Measurements from ENCODE around the gene SLC8A1. TPM values are rescaled to one million over a fixed set of nuclear protein-coding genes. Genes with fewer than 3 reads are reported as not detected.

SLC8A1 gene
- total and polyA plus RNA-seq, 2 of the 13 experiments (the other 11 are each of a cell fraction or from before 2014, with no cell fraction given) = not detected

DNA sequence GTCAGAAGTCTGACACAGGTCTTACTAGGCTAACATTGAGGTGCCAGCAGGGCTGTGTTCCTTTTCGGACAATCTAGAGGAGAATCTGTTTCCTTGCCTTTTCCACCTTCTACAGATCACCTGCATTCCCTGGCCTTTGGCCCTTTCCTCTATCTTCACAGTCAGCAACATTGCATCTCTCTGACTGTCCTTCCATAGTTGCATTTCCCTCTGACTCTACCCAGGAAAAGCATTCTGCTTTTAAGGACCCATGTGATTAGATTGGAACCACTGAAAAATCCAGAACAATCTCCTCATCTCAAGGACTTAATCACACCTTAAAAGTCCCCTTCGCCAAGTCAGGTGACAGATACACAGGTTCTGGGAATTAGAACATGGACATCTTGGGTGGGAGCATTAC, 181.5 kb downstream of the SLC8A1 start:
- BruUV-seq (replicated peaks) = no TSS peak
- 9% methylated on average over 2 of the region's 2 CpGs for WGBS (ENCODE audit: low lambda C conversion rate)
- in situ Hi-C loops (cut with HindIII; ENCODE audit: extremely low pct_ligation_motif_present, low pct_unique_long_range_greater_than_20kb) = no loop called here
- Histone ChIP-seq H3K4me3 (replicated peaks in 1 of 3; ENCODE audit: insufficient read depth in 1 of 3, low read depth in 2 of 3, low read length in 3 of 3) (no peak overlapping the region), H2AFZ (ENCODE audit: low read length) (no peak overlapping the region), H3K9ac (ENCODE audit: insufficient read depth, low read depth, low read length) (no peak overlapping the region), H3K36me3 (replicated peaks in 1 of 2; ENCODE audit: control insufficient read depth in 1 of 2, insufficient read depth in 2 of 2, low read length in 2 of 2) (no peaks in the 10 kb centered on the region), H3K27ac (ENCODE audit: extremely low read length, insufficient read depth, low read length) (no peak overlapping the region), H3K4me1 (ENCODE audit: insufficient read depth, low read length) (no peaks in the 10 kb centered on the region), H3K9me3 (ENCODE audit: low read length) (no peaks in the 10 kb centered on the region), H3K79me2 (ENCODE audit: insufficient read depth, low read length) (no peaks in the 10 kb centered on the region), H3K27me3 (ENCODE audit: control insufficient read depth in 1 of 2, insufficient read depth in 2 of 2, low read length in 2 of 2) (peaks cover under 1 to 4% of the 10 kb centered on the region in 2 experiments; a peak in 1 of 5 replicates), H3K4me2 (ENCODE audit: low read depth, low read length) (no peak overlapping the region), H4K20me1 (ENCODE audit: insufficient read depth, low read length) (no peaks in the 10 kb centered on the region)
- POLR2A ChIA-PET = no interaction called here
- no peak for FAIRE-seq
- ATAC-seq = no peak
- intact Hi-C loops (cut with micrococcal nuclease; ENCODE audit: unreplicated experiment) = no loop called here
- TF ChIP-seq, protein P1, sequence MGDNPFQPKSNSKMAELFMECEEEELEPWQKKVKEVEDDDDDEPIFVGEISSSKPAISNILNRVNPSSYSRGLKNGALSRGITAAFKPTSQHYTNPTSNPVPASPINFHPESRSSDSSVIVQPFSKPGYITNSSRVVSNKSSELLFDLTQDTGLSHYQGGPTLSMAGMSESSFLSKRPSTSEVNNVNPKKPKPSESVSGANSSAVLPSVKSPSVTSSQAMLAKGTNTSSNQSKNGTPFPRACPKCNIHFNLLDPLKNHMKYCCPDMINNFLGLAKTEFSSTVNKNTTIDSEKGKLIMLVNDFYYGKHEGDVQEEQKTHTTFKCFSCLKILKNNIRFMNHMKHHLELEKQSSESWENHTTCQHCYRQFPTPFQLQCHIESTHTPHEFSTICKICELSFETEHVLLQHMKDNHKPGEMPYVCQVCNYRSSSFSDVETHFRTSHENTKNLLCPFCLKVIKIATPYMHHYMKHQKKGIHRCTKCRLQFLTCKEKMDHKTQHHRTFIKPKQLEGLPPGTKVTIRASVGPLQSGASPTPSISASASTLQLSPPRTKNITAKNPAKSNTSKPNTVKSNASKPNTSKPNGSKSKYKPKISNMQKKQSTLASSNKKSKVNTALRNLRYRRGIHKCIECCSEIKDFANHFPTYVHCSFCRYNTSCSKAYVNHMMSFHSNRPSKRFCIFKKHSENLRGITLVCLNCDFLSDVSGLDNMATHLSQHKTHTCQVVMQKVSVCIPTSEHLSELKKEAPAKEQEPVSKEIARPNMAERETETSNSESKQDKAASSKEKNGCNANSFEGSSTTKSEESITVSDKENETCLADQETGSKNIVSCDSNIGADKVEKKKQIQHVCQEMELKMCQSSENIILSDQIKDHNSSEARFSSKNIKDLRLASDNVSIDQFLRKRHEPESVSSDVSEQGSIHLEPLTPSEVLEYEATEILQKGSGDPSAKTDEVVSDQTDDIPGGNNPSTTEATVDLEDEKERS (CRISPR knock-in tag; IDR thresholded peaks at IDR 0.05) = no peak
- TF ChIP-seq ZNF317 (CRISPR knock-in tag; IDR thresholded peaks at IDR 0.05) (no peak), PAF1 (CRISPR knock-in tag; IDR thresholded peaks at IDR 0.05) (no peak), ZNF713 (CRISPR knock-in tag; IDR thresholded peaks at IDR 0.05) (no peak), NR2C2 (CRISPR knock-in tag; IDR thresholded peaks at IDR 0.05; ENCODE audit: borderline replicate concordance) (no peak), NCOA2 (CRISPR knock-in tag; IDR thresholded peaks at IDR 0.05) (no peak), ZNF138 (CRISPR knock-in tag; IDR thresholded peaks at IDR 0.05; ENCODE audit: low read depth) (no peak), ZNF777 (CRISPR knock-in tag; IDR thresholded peaks at IDR 0.05) (no peak), SALL1 (CRISPR knock-in tag; IDR thresholded peaks at IDR 0.05) (no peak), MED13 (CRISPR knock-in tag; IDR thresholded peaks at IDR 0.05) (no peak), ZNF264 (CRISPR knock-in tag; IDR thresholded peaks at IDR 0.05) (no peak)
- TF ChIP-seq, protein P2, sequence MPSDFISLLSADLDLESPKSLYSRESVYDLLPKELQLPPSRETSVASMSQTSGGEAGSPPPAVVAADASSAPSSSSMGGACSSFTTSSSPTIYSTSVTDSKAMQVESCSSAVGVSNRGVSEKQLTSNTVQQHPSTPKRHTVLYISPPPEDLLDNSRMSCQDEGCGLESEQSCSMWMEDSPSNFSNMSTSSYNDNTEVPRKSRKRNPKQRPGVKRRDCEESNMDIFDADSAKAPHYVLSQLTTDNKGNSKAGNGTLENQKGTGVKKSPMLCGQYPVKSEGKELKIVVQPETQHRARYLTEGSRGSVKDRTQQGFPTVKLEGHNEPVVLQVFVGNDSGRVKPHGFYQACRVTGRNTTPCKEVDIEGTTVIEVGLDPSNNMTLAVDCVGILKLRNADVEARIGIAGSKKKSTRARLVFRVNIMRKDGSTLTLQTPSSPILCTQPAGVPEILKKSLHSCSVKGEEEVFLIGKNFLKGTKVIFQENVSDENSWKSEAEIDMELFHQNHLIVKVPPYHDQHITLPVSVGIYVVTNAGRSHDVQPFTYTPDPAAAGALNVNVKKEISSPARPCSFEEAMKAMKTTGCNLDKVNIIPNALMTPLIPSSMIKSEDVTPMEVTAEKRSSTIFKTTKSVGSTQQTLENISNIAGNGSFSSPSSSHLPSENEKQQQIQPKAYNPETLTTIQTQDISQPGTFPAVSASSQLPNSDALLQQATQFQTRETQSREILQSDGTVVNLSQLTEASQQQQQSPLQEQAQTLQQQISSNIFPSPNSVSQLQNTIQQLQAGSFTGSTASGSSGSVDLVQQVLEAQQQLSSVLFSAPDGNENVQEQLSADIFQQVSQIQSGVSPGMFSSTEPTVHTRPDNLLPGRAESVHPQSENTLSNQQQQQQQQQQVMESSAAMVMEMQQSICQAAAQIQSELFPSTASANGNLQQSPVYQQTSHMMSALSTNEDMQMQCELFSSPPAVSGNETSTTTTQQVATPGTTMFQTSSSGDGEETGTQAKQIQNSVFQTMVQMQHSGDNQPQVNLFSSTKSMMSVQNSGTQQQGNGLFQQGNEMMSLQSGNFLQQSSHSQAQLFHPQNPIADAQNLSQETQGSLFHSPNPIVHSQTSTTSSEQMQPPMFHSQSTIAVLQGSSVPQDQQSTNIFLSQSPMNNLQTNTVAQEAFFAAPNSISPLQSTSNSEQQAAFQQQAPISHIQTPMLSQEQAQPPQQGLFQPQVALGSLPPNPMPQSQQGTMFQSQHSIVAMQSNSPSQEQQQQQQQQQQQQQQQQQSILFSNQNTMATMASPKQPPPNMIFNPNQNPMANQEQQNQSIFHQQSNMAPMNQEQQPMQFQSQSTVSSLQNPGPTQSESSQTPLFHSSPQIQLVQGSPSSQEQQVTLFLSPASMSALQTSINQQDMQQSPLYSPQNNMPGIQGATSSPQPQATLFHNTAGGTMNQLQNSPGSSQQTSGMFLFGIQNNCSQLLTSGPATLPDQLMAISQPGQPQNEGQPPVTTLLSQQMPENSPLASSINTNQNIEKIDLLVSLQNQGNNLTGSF (CRISPR knock-in tag; IDR thresholded peaks at IDR 0.05) = no peak
- TF ChIP-seq, protein P3, sequence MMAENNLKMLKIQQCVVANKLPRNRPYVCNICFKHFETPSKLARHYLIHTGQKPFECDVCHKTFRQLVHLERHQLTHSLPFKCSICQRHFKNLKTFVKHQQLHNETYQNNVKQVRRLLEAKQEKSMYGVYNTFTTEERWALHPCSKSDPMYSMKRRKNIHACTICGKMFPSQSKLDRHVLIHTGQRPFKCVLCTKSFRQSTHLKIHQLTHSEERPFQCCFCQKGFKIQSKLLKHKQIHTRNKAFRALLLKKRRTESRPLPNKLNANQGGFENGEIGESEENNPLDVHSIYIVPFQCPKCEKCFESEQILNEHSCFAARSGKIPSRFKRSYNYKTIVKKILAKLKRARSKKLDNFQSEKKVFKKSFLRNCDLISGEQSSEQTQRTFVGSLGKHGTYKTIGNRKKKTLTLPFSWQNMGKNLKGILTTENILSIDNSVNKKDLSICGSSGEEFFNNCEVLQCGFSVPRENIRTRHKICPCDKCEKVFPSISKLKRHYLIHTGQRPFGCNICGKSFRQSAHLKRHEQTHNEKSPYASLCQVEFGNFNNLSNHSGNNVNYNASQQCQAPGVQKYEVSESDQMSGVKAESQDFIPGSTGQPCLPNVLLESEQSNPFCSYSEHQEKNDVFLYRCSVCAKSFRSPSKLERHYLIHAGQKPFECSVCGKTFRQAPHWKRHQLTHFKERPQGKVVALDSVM (CRISPR knock-in tag; IDR thresholded peaks at IDR 0.05) = no peak
- TF ChIP-seq, protein P4, sequence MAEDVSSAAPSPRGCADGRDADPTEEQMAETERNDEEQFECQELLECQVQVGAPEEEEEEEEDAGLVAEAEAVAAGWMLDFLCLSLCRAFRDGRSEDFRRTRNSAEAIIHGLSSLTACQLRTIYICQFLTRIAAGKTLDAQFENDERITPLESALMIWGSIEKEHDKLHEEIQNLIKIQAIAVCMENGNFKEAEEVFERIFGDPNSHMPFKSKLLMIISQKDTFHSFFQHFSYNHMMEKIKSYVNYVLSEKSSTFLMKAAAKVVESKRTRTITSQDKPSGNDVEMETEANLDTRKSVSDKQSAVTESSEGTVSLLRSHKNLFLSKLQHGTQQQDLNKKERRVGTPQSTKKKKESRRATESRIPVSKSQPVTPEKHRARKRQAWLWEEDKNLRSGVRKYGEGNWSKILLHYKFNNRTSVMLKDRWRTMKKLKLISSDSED (CRISPR knock-in tag; IDR thresholded peaks at IDR 0.05) = no peak
- DNase-seq (ENCODE audit: low spot score) = no peak
- CTCF ChIA-PET (ENCODE audit: low intra/inter-chr PET ratio, low total read pairs) = no interaction called here
